Osteoblast (primary cell): ENCODE measurements around the gene ARPC5. TPM values are rescaled to one million over a fixed set of nuclear protein-coding genes. Genes with fewer than 3 reads are reported as not detected.

Experiments used
- DNase-seq: peaks from one replicate; pipeline ENCODE4 v3.0.0; 2011; ENCODE audit warnings: low spot score, mixed read lengths; ENCODE audit not compliant: insufficient read length; ENCODE audit errors: missing footprints
- H2AFZ ChIP-seq: 2 replicates; pipeline ENCODE4 v1.6.0; 2011; ENCODE audit warnings: mild to moderate bottlenecking, low read length
- H3K27ac ChIP-seq: 2 replicates; pipeline ENCODE4 v1.5.1; 2011; ENCODE audit warnings: mild to moderate bottlenecking, low read depth, low read length, moderate library complexity
- H3K27me3 ChIP-seq: 2 replicates; pipeline ENCODE4 v1.6.0; 2012; ENCODE audit warnings: mild to moderate bottlenecking, control low read depth, inconsistent platforms, low read length, moderate library complexity; ENCODE audit not compliant: insufficient read depth
- H3K36me3 ChIP-seq: 2 replicates; pipeline ENCODE4 v1.5.1; 2011; ENCODE audit warnings: mild to moderate bottlenecking, low read length, control low read depth, moderate library complexity; ENCODE audit not compliant: insufficient read depth
- H3K4me1 ChIP-seq: 2 replicates; pipeline ENCODE4 v1.5.1; 2011; ENCODE audit warnings: mild to moderate bottlenecking, low read length, control low read depth, moderate library complexity; ENCODE audit not compliant: insufficient read depth
- H3K4me2 ChIP-seq: 2 replicates; pipeline ENCODE4 v1.6.0; 2011; ENCODE audit warnings: mild to moderate bottlenecking, low read length; ENCODE audit not compliant: insufficient read depth
- H3K4me3 ChIP-seq: fragments of 200-600 bp; sonication (generic); 3 replicates; pipeline ENCODE4 v1.5.1; 2012; ENCODE audit warnings: mild to moderate bottlenecking, low read length, inconsistent platforms; ENCODE audit not compliant: insufficient read depth
- H3K79me2 ChIP-seq: 2 replicates; pipeline ENCODE4 v1.6.0; 2012; ENCODE audit warnings: mild to moderate bottlenecking, low read length, control low read depth, inconsistent platforms; ENCODE audit not compliant: insufficient read depth
- H3K9me3 ChIP-seq: 2 replicates; pipeline ENCODE4 v1.5.1; 2011; ENCODE audit warnings: low read depth, low read length, control low read depth
- H4K20me1 ChIP-seq: 2 replicates; pipeline ENCODE4 v1.6.0; 2012; ENCODE audit warnings: mild to moderate bottlenecking, low read length, control low read depth; ENCODE audit not compliant: insufficient read depth
- CTCF ChIP-seq: IDR thresholded peaks from 2 replicates; pipeline ENCODE4 v1.5.1; 2011; ENCODE audit warnings: mild to moderate bottlenecking, low read depth, low read length, moderate library complexity; ENCODE audit errors: extremely low read depth
- total RNA-seq: library from RNA; depleted of rRNA; stranded (reverse); fragments of >200 nt; gene quantifications from 2 replicates; pipeline ENCODE4 v1.2.3, GENCODE V29; 2012

The ARPC5 gene
- total RNA-seq, 1 donor = 157 TPM

- no peaks in the 10 kb centered on the region for H3K9me3 ChIP-seq
- DNase-seq = no peak
- no peak for TF ChIP-seq CTCF
- no peak overlapping the region for H3K27ac ChIP-seq
- H3K4me3 ChIP-seq = no peak overlapping the region
- no peaks in the 10 kb centered on the region for H3K27me3 ChIP-seq
- no peaks in the 10 kb centered on the region for H3K36me3 ChIP-seq
- no peak overlapping the region for H2AFZ ChIP-seq
- H3K4me1 ChIP-seq = peaks cover 9% of the 10 kb centered on the region
- no peak overlapping the region for H3K4me2 ChIP-seq
- H4K20me1 ChIP-seq = no peaks in the 10 kb centered on the region
- H3K79me2 ChIP-seq = peaks cover 34% of the 10 kb centered on the region
These were observed 3.2 kb upstream of the ARPC5 start for GRCh38 chr1:183638649-183639387.

GRCh38 chr1:183636783-183637182 is 1.2 kb upstream of the ARPC5 start:
- Histone ChIP-seq H3K36me3 (peaks cover 6% of the 10 kb centered on the region), H3K27me3 (no peaks in the 10 kb centered on the region), H3K9me3 (no peaks in the 10 kb centered on the region), H2AFZ (peak overlapping the region; percentile 99), H3K27ac (no peak overlapping the region), H3K4me3 (peak overlapping the region; percentile 93), H4K20me1 (peaks cover 10% of the 10 kb centered on the region), H3K4me1 (peaks cover 24% of the 10 kb centered on the region), H3K79me2 (peaks cover 53% of the 10 kb centered on the region), H3K4me2 (peak overlapping the region; percentile 95)
- TF ChIP-seq CTCF = no peak
- DNase-seq = no peak

- H3K4me3 ChIP-seq = peak overlapping the region; percentile 93
- peaks cover 12% of the 10 kb centered on the region for H4K20me1 ChIP-seq
- peak overlapping the region; percentile 99 for H2AFZ ChIP-seq
- peak overlapping the region; percentile 95 for H3K4me2 ChIP-seq
- no peak for TF ChIP-seq CTCF
- peaks cover 54% of the 10 kb centered on the region for H3K79me2 ChIP-seq
- no peak for DNase-seq
- peaks cover 9% of the 10 kb centered on the region for H3K36me3 ChIP-seq
- peak overlapping the region; percentile 46 for H3K27ac ChIP-seq
- H3K9me3 ChIP-seq = no peaks in the 10 kb centered on the region
- no peaks in the 10 kb centered on the region for H3K27me3 ChIP-seq
- H3K4me1 ChIP-seq = peaks cover 29% of the 10 kb centered on the region
These were observed 725 bp upstream of the ARPC5 start for GRCh38 chr1:183636334-183636682.

- Histone ChIP-seq H3K4me3 (peak overlapping the region; percentile 93), H3K4me1 (peaks cover 40% of the 10 kb centered on the region), H3K4me2 (peak overlapping the region; percentile 87), H3K79me2 (peaks cover 63% of the 10 kb centered on the region), H4K20me1 (peaks cover 20% of the 10 kb centered on the region), H3K9me3 (no peaks in the 10 kb centered on the region), H3K27me3 (no peaks in the 10 kb centered on the region), H3K36me3 (peaks cover 15% of the 10 kb centered on the region), H2AFZ (peak overlapping the region; percentile 80), H3K27ac (peak overlapping the region; percentile 80)
- TF ChIP-seq CTCF = no peak
- peak; percentile 71 for DNase-seq
These were observed 431 bp downstream of the ARPC5 start for GRCh38 chr1:183635099-183635605.
